SK-N-SH (cell line): ENCODE measurements around the gene PHACTR3. TPM values are rescaled to one million over a fixed set of nuclear protein-coding genes. Genes with fewer than 3 reads are reported as not detected.

ENCODE experiments used
- CTCF ChIA-PET: fragments of 300-600, 350-600 bp; formaldehyde crosslinking; extraction: SDS; loops from one replicate; lab custom pipeline; 2021; lab: Yijun Ruan, JAX
- POLR2A ChIA-PET: fragments of 350-600 bp; sonication (Branson Sonifier 250); formaldehyde crosslinking; extraction: SDS; loops from one replicate; lab custom pipeline; 2020; ENCODE audit warnings: antibody characterized with exemption, inconsistent platforms; lab: Yijun Ruan, JAX
- DNase-seq: peaks from one replicate; pipeline ENCODE4 v3.0.0; 2012
- H2AFZ ChIP-seq: fragments of 200-600 bp; sonication (generic); 2 replicates; pipeline ENCODE4 v1.8.1; 2016; ENCODE audit warnings: antibody characterized with exemption, mild to moderate bottlenecking, low read depth
- H3F3A ChIP-seq: fragments of 200-600 bp; sonication (generic); replicated peaks from 2 replicates; pipeline ENCODE3; 2016; ENCODE audit warnings: antibody characterized with exemption, mild to moderate bottlenecking; ENCODE audit not compliant: insufficient read depth
- H3K27ac ChIP-seq, 2 experiments: fragments of 200-500 bp in 1 of 2; fragments of 200-600 bp in 1 of 2; sonication (Bioruptor generic) in 1 of 2; sonication (generic), shearing (Covaris generic) in 1 of 2; 2 replicates each; pipeline versions ENCODE4 v1.5.1 to v1.6.1; 2014 to 2016; ENCODE audit warnings: low read depth in 2 of 2, inconsistent platforms in 1 of 2, low read length in 1 of 2, mild to moderate bottlenecking in 1 of 2, mixed read lengths in 1 of 2
- H3K27me3 ChIP-seq: fragments of 200-600 bp; sonication (generic), shearing (Covaris generic); 2 replicates; pipeline ENCODE4 v1.6.1; 2016; ENCODE audit warnings: mixed run types; ENCODE audit not compliant: insufficient read depth
- H3K36me3 ChIP-seq, 2 experiments: fragments of 200-500 bp in 1 of 2; fragments of 200-600 bp in 1 of 2; sonication (Bioruptor generic) in 1 of 2; sonication (generic) in 1 of 2; replicated peaks in 1 of 2; 2 replicates each; pipeline versions ENCODE3 to v1.5.1; 2014 to 2016; ENCODE audit warnings: low read length in 1 of 2, mild to moderate bottlenecking in 1 of 2; ENCODE audit not compliant: insufficient read depth in 2 of 2, control insufficient read depth in 1 of 2
- H3K4me1 ChIP-seq, 2 experiments: fragments of 200-500 bp in 1 of 2; fragments of 200-600 bp in 1 of 2; sonication (Bioruptor generic) in 1 of 2; sonication (generic), shearing (Covaris generic) in 1 of 2; 2 replicates each; pipeline versions ENCODE4 v1.5.1 to v1.6.1; 2014 to 2016; ENCODE audit warnings: low read depth in 1 of 2, low read length in 1 of 2, mixed run types in 1 of 2; ENCODE audit not compliant: insufficient read depth in 2 of 2, control insufficient read depth in 1 of 2
- H3K4me2 ChIP-seq: fragments of 200-600 bp; sonication (generic), shearing (Covaris generic); 2 replicates; pipeline ENCODE4 v1.6.1; 2017; ENCODE audit warnings: mixed run types
- H3K4me3 ChIP-seq, 2 experiments: fragments of 200-500 bp in 1 of 2; fragments of 200-600 bp in 1 of 2; sonication (Bioruptor generic) in 1 of 2; sonication (generic), shearing (Covaris generic) in 1 of 2; 2 replicates each; pipeline versions ENCODE4 v1.5.1 to v1.8.1; 2014 to 2016; ENCODE audit warnings: low read depth in 2 of 2, inconsistent platforms in 1 of 2, low read length in 1 of 2, mild to moderate bottlenecking in 1 of 2, mixed read lengths in 1 of 2, moderate library complexity in 1 of 2
- H3K79me2 ChIP-seq: fragments of 200-600 bp; sonication (generic); 2 replicates; pipeline ENCODE4 v1.8.1; 2017; ENCODE audit warnings: mild to moderate bottlenecking; ENCODE audit not compliant: insufficient read depth
- H3K9ac ChIP-seq: fragments of 200-600 bp; sonication (generic); 2 replicates; pipeline ENCODE4 v1.6.1; 2017; ENCODE audit warnings: mixed run types
- H3K9me2 ChIP-seq: fragments of 200-600 bp; sonication (generic); 2 replicates; pipeline ENCODE4 v1.6.1; 2017; ENCODE audit warnings: mixed run types
- H3K9me3 ChIP-seq: fragments of 200-600 bp; sonication (generic); 2 replicates; pipeline ENCODE4 v1.6.1; 2017; ENCODE audit warnings: mixed run types, mild to moderate bottlenecking, moderate library complexity
- H4K20me1 ChIP-seq: fragments of 200-600 bp; sonication (generic); 2 replicates; pipeline ENCODE4 v1.6.1; 2017; ENCODE audit warnings: mild to moderate bottlenecking, mixed run types; ENCODE audit not compliant: insufficient read depth
- EZH2phosphoT487 ChIP-seq: fragments of 200-600 bp; sonication (generic); IDR thresholded peaks from 2 replicates; pipeline ENCODE4 v1.6.1; 2017; ENCODE audit warnings: low read depth, mixed run types, mild to moderate bottlenecking, antibody characterized with exemption, moderate library complexity, borderline replicate concordance
- FOSL2 ChIP-seq: IDR thresholded peaks from 2 replicates; pipeline ENCODE4 v1.4.0; 2012; ENCODE audit warnings: low read depth, mild to moderate bottlenecking, moderate library complexity, borderline replicate concordance
- FOXM1 ChIP-seq: IDR thresholded peaks from 2 replicates; pipeline ENCODE4 v1.4.0; 2012; ENCODE audit warnings: low read depth, mild to moderate bottlenecking
- GABPA ChIP-seq: IDR thresholded peaks from 2 replicates; pipeline ENCODE4 v1.4.0; 2012; ENCODE audit warnings: low read depth, mild to moderate bottlenecking
- GATA2 ChIP-seq: sonication (generic); formaldehyde crosslinking; IDR thresholded peaks from 2 replicates; pipeline ENCODE4 v1.5.0; 2020; ENCODE audit warnings: mild to moderate bottlenecking, missing genetic modification reagents
- JUND ChIP-seq: IDR thresholded peaks from 2 replicates; pipeline ENCODE4 v1.4.0; 2012
- MAX ChIP-seq: IDR thresholded peaks from 2 replicates; pipeline ENCODE4 v1.4.0; 2012; ENCODE audit warnings: low read depth
- MEF2A ChIP-seq: IDR thresholded peaks from 2 replicates; pipeline ENCODE4 v1.4.0; 2012; ENCODE audit warnings: low read depth, borderline replicate concordance
- NFIC ChIP-seq: IDR thresholded peaks from 2 replicates; pipeline ENCODE4 v1.4.0; 2012; ENCODE audit warnings: borderline replicate concordance
- PBX3 ChIP-seq: IDR thresholded peaks from 2 replicates; pipeline ENCODE4; 2012
- POLR2AphosphoS5 ChIP-seq: IDR thresholded peaks from 2 replicates; pipeline ENCODE4 v1.6.1; 2012; ENCODE audit warnings: low read depth, low read length
- RAD21 ChIP-seq: IDR thresholded peaks from 2 replicates; pipeline ENCODE4 v1.6.1; 2012; ENCODE audit warnings: mild to moderate bottlenecking, low read length
- RCOR1 ChIP-seq: fragments of 150-350 bp; IDR thresholded peaks from 2 replicates; pipeline ENCODE4 v1.6.1; 2017; ENCODE audit warnings: antibody characterized with exemption, low read length
- REST ChIP-seq: IDR thresholded peaks from 2 replicates; pipeline ENCODE4 v1.6.1; 2012; ENCODE audit warnings: mild to moderate bottlenecking, low read depth, low read length, moderate library complexity
- RFX5 ChIP-seq: IDR thresholded peaks from 2 replicates; pipeline ENCODE4 v1.6.1; 2012; ENCODE audit warnings: mild to moderate bottlenecking, improper control_type of control experiment, low read length
- RXRA ChIP-seq: IDR thresholded peaks from 2 replicates; pipeline ENCODE4 v1.4.0; 2012; ENCODE audit warnings: low read depth, mild to moderate bottlenecking, borderline replicate concordance
- TEAD4 ChIP-seq: IDR thresholded peaks from 2 replicates; pipeline ENCODE4 v1.4.0; 2012; ENCODE audit warnings: mild to moderate bottlenecking, borderline replicate concordance; ENCODE audit not compliant: insufficient read depth
- YY1 ChIP-seq: IDR thresholded peaks from 2 replicates; pipeline ENCODE4 v1.4.0; 2012; ENCODE audit warnings: low read depth, mild to moderate bottlenecking
- WGBS: methylation state at CpG from one replicate; pipeline ENCODE4 v1.1.6; 2017; ENCODE audit warnings: low lambda C conversion rate; 5-methylcytosine and 5-hydroxymethylcytosine counted together
- polyA plus RNA-seq, 3 experiments: library from polyadenylated mRNA; depleted of rRNA; stranded (reverse); fragments of >200 nt; gene quantifications; 2 replicates each; pipeline ENCODE4 v1.2.3, GENCODE V29; 2012
- TF ChIP-seq, protein P1 (sequence below): IDR thresholded peaks from 2 replicates; pipeline ENCODE4 v1.4.0; 2012; ENCODE audit warnings: low read depth, borderline replicate concordance

PHACTR3 gene
- polyA plus RNA-seq, 1 of the 3 experiments (the other 2 are of a cell fraction), result 0.10 TPM

DNA sequence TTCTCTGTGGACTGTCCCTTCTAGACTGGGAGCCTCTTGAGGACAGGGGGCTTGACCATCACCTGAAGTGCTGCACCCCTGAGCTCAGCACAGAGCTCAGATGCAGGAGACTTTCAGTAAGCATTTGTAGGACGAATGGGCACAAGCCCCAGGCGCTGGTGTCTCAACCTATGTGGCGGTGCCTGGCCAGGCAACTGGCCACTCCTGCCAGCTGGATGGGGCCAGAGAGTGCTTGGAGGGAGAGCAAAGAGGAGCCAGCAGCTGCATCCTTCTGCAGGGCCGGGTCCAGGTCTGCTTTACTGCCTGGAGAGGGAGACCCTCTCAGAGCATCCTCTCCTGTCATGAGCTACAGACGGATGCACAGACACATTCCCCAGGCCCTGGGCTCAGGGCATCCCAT lies 4.5 kb downstream of the PHACTR3 start:
- no peak for TF ChIP-seq TEAD4
- TF ChIP-seq MAX, result no peak
- no peak for TF ChIP-seq REST
- no peak for TF ChIP-seq FOXM1
- no peak for TF ChIP-seq PBX3
- no peak for TF ChIP-seq YY1
- TF ChIP-seq FOSL2, result no peak
- TF ChIP-seq POLR2AphosphoS5, result no peak
- TF ChIP-seq RCOR1, result no peak
- TF ChIP-seq NFIC, result no peak
- no peak for TF ChIP-seq GATA2
- TF ChIP-seq, protein P1, sequence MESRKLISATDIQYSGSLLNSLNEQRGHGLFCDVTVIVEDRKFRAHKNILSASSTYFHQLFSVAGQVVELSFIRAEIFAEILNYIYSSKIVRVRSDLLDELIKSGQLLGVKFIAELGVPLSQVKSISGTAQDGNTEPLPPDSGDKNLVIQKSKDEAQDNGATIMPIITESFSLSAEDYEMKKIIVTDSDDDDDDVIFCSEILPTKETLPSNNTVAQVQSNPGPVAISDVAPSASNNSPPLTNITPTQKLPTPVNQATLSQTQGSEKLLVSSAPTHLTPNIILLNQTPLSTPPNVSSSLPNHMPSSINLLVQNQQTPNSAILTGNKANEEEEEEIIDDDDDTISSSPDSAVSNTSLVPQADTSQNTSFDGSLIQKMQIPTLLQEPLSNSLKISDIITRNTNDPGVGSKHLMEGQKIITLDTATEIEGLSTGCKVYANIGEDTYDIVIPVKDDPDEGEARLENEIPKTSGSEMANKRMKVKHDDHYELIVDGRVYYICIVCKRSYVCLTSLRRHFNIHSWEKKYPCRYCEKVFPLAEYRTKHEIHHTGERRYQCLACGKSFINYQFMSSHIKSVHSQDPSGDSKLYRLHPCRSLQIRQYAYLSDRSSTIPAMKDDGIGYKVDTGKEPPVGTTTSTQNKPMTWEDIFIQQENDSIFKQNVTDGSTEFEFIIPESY, result no peak
- TF ChIP-seq RFX5, result no peak
- no peak for TF ChIP-seq GABPA
- TF ChIP-seq MEF2A, result no peak
- no peak for TF ChIP-seq RAD21
- no peak for TF ChIP-seq JUND
- no peak for TF ChIP-seq EZH2phosphoT487
- TF ChIP-seq RXRA, result no peak
- no peak for DNase-seq
- no peak overlapping the region for H3K4me3 ChIP-seq
- peaks cover 16% of the 10 kb centered on the region for H3K27me3 ChIP-seq
- H3K9me2 ChIP-seq, result no peaks in the 10 kb centered on the region
- ChIA-PET CTCF (interaction anchor here (0.7 to 3.9 kb wide), 5 partner anchors 9 to 142 kb away, joined by 3 to 17 read pairs (median 3); no protein-coding TSS in a partner anchor), POLR2A (no interaction called here)
- no peaks in the 10 kb centered on the region for H4K20me1 ChIP-seq
- no peaks in the 10 kb centered on the region for H3K36me3 ChIP-seq
- H3K9ac ChIP-seq, result no peak overlapping the region
- no peak overlapping the region for H3K4me2 ChIP-seq
- H3K79me2 ChIP-seq, result no peaks in the 10 kb centered on the region
- H2AFZ ChIP-seq, result no peak overlapping the region
- H3F3A ChIP-seq, result no peaks in the 10 kb centered on the region
- H3K9me3 ChIP-seq, result no peaks in the 10 kb centered on the region
- WGBS, result 0% methylated on average over 1 of the region's 5 CpGs
- H3K27ac ChIP-seq, result no peak overlapping the region
- H3K4me1 ChIP-seq, result peaks cover 0 to 8% of the 10 kb centered on the region in 2 experiments; a peak in 1 of 4 replicates
